Endothelial cell (in vitro differentiated cells): Measurements from ENCODE around the gene PCED1B. TPM values are rescaled to one million over a fixed set of nuclear protein-coding genes. Genes with fewer than 3 reads are reported as not detected.
A peak's percentile ranks its signal among the peaks of the same experiment; 100 is the strongest.

Experiments
- DNase-seq: peaks from one replicate; pipeline ENCODE4 v3.0.0; 2021; ENCODE audit warnings: low spot score
- H3K27ac Mint-ChIP-seq: one replicate; pipeline ENCODE4 v1.8.0; 2021; ENCODE audit warnings: mixed read lengths, inconsistent platforms; ENCODE audit not compliant: unreplicated experiment
- H3K27me3 Mint-ChIP-seq: one replicate; pipeline ENCODE4 v1.8.0; 2021; ENCODE audit warnings: mild to moderate bottlenecking, moderate library complexity, mixed read lengths, inconsistent platforms; ENCODE audit not compliant: unreplicated experiment
- H3K36me3 Mint-ChIP-seq: one replicate; pipeline ENCODE4 v1.8.0; 2021; ENCODE audit warnings: mild to moderate bottlenecking, low read depth, mixed read lengths, inconsistent platforms; ENCODE audit not compliant: unreplicated experiment
- H3K4me1 Mint-ChIP-seq: one replicate; pipeline ENCODE4 v1.8.0; 2021; ENCODE audit warnings: mild to moderate bottlenecking, mixed read lengths, inconsistent platforms; ENCODE audit not compliant: unreplicated experiment
- H3K4me3 Mint-ChIP-seq: one replicate; pipeline ENCODE4 v1.8.0; 2021; ENCODE audit warnings: mild to moderate bottlenecking, mixed read lengths, inconsistent platforms; ENCODE audit not compliant: unreplicated experiment
- H3K9me3 Mint-ChIP-seq: one replicate; pipeline ENCODE4 v1.8.0; 2021; ENCODE audit warnings: mixed read lengths, inconsistent platforms; ENCODE audit not compliant: unreplicated experiment
- total RNA-seq: library from RNA; stranded (reverse); fragmentation: NEBNext Ultra II Directional; extraction: Animal tissue kit (Norgen Biotek cat#: 25700); gene quantifications from one replicate; pipeline ENCODE4 v1.2.1, GENCODE V29; 2021; ENCODE audit not compliant: unreplicated experiment
- TF ChIP-seq, protein P1 (sequence below): fragments of 200-600 bp; sonication (generic); IDR thresholded peaks from one replicate; pipeline ENCODE4 v1.5.0; 2021; ENCODE audit warnings: antibody characterized with exemption; ENCODE audit not compliant: unreplicated experiment

The PCED1B gene
- total RNA-seq, 1 donor from 2014 or later, result 9.7 TPM

DNA sequence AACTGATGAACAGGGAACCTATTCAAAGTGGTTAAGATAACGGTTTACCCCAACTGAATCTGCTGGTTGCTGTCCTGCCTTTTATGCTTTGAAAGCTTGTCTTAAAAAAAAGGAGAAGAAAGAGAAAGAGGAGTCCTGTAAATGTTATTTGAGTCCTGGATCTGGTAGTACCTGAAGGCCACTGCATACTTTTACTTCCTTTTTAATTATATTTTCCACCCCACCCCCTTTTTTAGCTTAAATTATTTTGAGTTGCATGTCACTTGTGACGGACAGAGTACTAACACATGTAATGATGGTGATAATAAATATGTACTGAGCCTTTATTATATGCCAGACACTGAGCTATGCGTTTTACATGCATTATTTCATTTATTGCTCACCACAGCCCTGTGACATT is 2.9 kb downstream of the PCED1B start:
- TF ChIP-seq, protein P1, sequence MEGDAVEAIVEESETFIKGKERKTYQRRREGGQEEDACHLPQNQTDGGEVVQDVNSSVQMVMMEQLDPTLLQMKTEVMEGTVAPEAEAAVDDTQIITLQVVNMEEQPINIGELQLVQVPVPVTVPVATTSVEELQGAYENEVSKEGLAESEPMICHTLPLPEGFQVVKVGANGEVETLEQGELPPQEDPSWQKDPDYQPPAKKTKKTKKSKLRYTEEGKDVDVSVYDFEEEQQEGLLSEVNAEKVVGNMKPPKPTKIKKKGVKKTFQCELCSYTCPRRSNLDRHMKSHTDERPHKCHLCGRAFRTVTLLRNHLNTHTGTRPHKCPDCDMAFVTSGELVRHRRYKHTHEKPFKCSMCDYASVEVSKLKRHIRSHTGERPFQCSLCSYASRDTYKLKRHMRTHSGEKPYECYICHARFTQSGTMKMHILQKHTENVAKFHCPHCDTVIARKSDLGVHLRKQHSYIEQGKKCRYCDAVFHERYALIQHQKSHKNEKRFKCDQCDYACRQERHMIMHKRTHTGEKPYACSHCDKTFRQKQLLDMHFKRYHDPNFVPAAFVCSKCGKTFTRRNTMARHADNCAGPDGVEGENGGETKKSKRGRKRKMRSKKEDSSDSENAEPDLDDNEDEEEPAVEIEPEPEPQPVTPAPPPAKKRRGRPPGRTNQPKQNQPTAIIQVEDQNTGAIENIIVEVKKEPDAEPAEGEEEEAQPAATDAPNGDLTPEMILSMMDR, result no peak
- no peaks in the 10 kb centered on the region for H3K9me3 Mint-ChIP-seq
- no peaks in the 10 kb centered on the region for H3K36me3 Mint-ChIP-seq
- no peak overlapping the region for H3K27ac Mint-ChIP-seq
- H3K4me3 Mint-ChIP-seq, result no peak overlapping the region
- DNase-seq, result no peak
- H3K27me3 Mint-ChIP-seq, result peaks cover 7% of the 10 kb centered on the region
- H3K4me1 Mint-ChIP-seq, result peaks cover 67% of the 10 kb centered on the region

DNA sequence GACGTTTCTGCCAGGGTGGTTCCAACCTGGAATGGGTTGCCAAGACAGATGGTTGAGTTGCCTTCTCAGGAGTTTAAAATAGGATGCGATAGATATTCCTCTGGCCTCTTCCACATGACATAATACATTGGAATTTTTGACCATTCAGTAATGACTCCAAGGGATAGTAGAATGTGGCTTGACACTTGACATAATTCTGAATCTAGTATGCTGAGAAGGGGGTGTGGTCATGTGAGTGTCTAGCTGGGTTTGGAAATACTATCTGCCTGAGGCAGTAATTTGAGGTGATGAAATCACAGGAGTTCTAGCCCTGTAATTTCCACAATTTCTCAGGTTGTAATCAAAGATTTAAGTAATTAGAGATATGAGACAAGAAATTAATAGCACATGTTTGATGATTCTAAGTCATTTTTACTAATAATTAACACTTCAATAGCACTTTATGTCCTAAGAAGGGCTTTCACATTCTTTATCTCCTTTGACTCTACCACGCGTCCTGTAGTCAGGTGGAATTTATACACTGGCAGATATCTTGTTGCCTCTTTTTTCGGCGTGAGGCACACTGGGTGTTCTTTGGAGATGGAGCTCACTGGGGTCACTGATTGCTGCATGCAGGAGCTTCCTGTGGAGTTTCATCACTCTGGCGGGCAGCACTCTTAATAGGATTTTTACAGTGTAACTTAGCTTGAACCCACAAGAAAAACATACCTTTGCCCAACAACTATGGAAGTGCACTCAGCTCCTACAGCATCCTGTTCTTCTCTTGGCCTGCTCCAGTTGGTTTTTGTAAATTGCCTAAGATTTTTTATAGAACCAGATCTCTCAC is 3.6 kb downstream of the PCED1B start:
- H3K9me3 Mint-ChIP-seq, result no peaks in the 10 kb centered on the region
- TF ChIP-seq, protein P1, result no peak
- peaks cover 60% of the 10 kb centered on the region for H3K4me1 Mint-ChIP-seq
- no peaks in the 10 kb centered on the region for H3K36me3 Mint-ChIP-seq
- no peak overlapping the region for H3K4me3 Mint-ChIP-seq
- no peak overlapping the region for H3K27ac Mint-ChIP-seq
- DNase-seq, result no peak
- peaks cover 7% of the 10 kb centered on the region for H3K27me3 Mint-ChIP-seq

DNA sequence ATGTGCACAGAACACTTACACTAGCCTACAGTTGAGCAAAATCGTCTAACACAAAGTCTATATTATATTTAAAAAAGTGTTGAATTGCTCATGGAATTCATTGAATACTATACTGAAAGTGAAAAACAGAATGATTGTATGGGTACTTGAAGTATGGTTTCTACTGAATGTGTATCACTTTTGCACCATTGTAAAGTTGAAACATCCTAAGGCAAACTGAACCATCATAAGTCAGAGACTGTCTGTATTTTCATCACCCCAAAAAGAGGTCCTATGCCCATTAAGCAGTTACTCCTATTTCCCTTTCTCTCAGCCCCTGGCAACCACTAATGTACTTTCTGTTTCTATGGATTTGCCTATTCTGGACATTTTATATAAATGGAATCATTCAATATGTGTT is 4.8 kb downstream of the PCED1B start:
- H3K36me3 Mint-ChIP-seq, result no peaks in the 10 kb centered on the region
- DNase-seq, result no peak
- no peak overlapping the region for H3K27ac Mint-ChIP-seq
- peaks cover 48% of the 10 kb centered on the region for H3K4me1 Mint-ChIP-seq
- no peaks in the 10 kb centered on the region for H3K9me3 Mint-ChIP-seq
- peaks cover 3% of the 10 kb centered on the region for H3K27me3 Mint-ChIP-seq
- H3K4me3 Mint-ChIP-seq, result no peak overlapping the region
- TF ChIP-seq, protein P1, result no peak

DNA sequence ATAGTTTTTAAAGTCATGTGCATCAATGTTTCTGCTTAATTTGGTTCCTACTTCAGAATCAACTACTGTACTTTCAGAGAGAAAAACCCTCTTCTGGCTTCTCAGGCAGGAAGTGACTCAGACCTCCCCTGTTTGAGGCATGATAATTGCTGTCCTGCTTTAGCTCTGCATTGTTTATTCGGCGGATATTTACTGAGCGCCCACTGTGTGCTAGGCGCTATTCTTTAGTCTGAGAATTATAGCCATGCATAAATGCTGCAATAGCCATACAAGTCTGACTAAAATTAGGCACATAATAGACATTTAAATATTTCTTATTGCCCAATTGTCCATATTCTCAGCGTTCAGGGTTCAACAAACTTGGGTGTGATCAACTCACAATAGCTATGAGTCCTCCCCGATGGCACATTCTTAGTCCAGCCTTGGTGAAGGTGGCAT is 6.4 kb downstream of the PCED1B start:
- Mint-ChIP-seq H3K27ac (peak overlapping the region; percentile 64), H3K4me3 (no peak overlapping the region), H3K4me1 (peaks cover 44% of the 10 kb centered on the region), H3K36me3 (no peaks in the 10 kb centered on the region), H3K27me3 (no peaks in the 10 kb centered on the region), H3K9me3 (no peaks in the 10 kb centered on the region)
- no peak for DNase-seq
- TF ChIP-seq, protein P1, result no peak

DNA sequence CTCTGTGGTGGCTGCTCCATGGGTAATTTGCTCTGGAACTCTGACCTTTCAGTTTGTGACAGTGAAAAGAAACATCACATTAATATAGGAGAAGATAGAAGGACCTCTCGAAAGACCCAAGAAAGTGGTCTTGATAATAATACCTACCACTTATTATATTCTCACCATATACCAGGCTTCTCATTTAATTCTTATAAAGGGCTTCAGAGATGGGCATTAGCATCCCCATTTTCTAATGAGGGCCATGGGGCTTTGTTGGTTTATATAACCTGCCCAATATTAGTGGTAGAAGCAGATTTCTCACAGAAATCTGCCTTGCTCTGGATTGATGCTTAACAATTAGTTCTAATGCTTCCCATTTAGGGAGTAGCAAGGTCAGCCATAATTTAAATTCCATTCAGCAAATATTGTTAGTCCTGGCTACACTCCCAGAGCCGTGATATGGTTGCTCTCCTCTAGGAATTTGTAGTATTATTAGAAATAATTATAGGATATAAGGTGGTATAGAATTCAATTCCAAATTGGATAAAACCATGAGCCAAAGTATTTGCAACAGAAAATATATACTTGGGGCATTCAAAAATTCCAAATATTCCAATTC is 7.8 kb downstream of the PCED1B start:
- H3K27ac Mint-ChIP-seq, result no peak overlapping the region
- H3K4me1 Mint-ChIP-seq, result peaks cover 35% of the 10 kb centered on the region
- TF ChIP-seq, protein P1, result no peak
- no peaks in the 10 kb centered on the region for H3K36me3 Mint-ChIP-seq
- no peaks in the 10 kb centered on the region for H3K9me3 Mint-ChIP-seq
- no peak for DNase-seq
- H3K27me3 Mint-ChIP-seq, result no peaks in the 10 kb centered on the region
- no peak overlapping the region for H3K4me3 Mint-ChIP-seq
